Sigmoid colon (tissue), 4 donors: ENCODE data around the gene ADSS1.

Experiments
- POLR2A ChIP-seq, 2 donors: fragments of 450-650 bp; IDR thresholded peaks; one replicate each; pipeline ENCODE4 v1.6.1; 2016; ENCODE audit warnings: antibody characterized with exemption in 2 of 2, mild to moderate bottlenecking in 2 of 2, moderate library complexity in 2 of 2
- POLR2AphosphoS5 ChIP-seq, 4 donors: sonication (generic); formaldehyde crosslinking; IDR thresholded peaks; one replicate each; pipeline ENCODE4 v1.6.1; 2017; ENCODE audit warnings: antibody characterized with exemption in 4 of 4
- TF ChIP-seq, protein P1 (sequence below), 4 experiments: fragments of 450-650 bp in 3 of 4; fragments of 200-600 bp in 1 of 4; IDR thresholded peaks; one replicate each; pipeline ENCODE4 v1.5.1; 2016 to 2019; ENCODE audit warnings: antibody characterized with exemption in 4 of 4, mild to moderate bottlenecking in 3 of 4, moderate library complexity in 2 of 4

DNA sequence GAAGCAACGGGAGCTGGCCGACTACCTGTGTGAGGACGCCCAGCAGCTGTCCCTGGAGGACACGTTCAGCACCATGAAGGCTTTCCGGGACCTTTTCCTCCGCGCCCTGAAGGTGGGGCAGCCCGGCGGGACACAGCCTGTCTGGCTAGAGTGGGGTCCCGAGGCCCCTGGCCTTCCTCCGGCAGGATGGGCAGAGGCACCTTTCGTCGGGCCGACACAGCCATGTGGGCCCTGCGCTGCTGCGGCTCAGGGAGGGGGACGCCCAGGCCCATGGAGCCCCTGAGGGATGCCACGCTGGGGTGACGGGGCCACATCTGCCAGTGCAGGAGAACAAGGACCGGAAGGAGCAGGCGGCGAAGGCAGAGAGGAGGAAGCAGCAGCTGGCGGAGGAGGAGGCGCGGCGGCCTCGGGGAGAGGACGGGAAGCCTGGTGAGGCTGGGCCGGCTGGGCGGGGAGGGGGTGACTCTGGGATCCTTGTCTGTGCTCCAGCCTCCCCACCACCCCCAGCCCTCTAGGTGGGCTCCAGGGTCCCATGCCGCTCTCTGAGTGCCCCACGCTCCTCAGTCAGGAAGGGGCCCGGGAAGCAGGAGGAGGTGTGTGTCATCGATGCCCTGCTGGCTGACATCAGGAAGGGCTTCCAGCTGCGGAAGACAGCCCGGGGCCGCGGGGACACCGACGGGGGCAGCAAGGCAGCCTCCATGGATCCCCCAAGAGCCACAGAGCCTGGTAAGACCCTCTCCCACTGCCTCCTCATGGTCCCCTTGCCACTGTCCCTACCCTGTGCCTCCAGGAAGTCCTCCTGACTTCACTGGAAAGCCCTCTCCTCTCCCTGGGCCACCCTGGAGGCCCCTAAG lies 10.9 kb upstream of the ADSS1 start:
- TF ChIP-seq, protein P1, sequence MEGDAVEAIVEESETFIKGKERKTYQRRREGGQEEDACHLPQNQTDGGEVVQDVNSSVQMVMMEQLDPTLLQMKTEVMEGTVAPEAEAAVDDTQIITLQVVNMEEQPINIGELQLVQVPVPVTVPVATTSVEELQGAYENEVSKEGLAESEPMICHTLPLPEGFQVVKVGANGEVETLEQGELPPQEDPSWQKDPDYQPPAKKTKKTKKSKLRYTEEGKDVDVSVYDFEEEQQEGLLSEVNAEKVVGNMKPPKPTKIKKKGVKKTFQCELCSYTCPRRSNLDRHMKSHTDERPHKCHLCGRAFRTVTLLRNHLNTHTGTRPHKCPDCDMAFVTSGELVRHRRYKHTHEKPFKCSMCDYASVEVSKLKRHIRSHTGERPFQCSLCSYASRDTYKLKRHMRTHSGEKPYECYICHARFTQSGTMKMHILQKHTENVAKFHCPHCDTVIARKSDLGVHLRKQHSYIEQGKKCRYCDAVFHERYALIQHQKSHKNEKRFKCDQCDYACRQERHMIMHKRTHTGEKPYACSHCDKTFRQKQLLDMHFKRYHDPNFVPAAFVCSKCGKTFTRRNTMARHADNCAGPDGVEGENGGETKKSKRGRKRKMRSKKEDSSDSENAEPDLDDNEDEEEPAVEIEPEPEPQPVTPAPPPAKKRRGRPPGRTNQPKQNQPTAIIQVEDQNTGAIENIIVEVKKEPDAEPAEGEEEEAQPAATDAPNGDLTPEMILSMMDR (IDR thresholded peaks at IDR 0.05), result no peak
- TF ChIP-seq POLR2A (IDR thresholded peaks at IDR 0.05) (no peak), POLR2AphosphoS5 (IDR thresholded peaks at IDR 0.05) (no peak)
